ENCODE measurements around the gene CCL26. TPM values are rescaled to one million over a fixed set of nuclear protein-coding genes. Genes with fewer than 3 reads are reported as not detected.

Gene CCL26
- total RNA-seq, 4 donors from 2014 or later = 3.8 to 6.3 TPM; not detected in 2

GRCh38 chr7:75757860-75758259 is 14.2 kb downstream of the CCL26 start:
- WGBS, 2 donors = 89% methylated on average over 7 of the region's 7 CpGs
- no peaks in the 10 kb centered on the region for H3K36me3 ChIP-seq
- DNase-seq (ENCODE audit: low spot score in 2 of 2) = no peak

GRCh38 chr7:75756991-75757676 is 14.9 kb downstream of the CCL26 start:
- WGBS, 2 donors = 71 to 77% methylated on average over 6 of the region's 6 CpGs
- DNase-seq (ENCODE audit: low spot score in 2 of 2) = no peak
- no peaks in the 10 kb centered on the region for H3K27me3 ChIP-seq
- no peak for TF ChIP-seq POLR2A (IDR thresholded peaks at IDR 0.05)
- no peak for TF ChIP-seq EP300 (IDR thresholded peaks at IDR 0.05)
- no peak for TF ChIP-seq CTCF (IDR thresholded peaks at IDR 0.05)
- H3K27ac ChIP-seq = no peak overlapping the region
- H3K9me3 ChIP-seq = no peaks in the 10 kb centered on the region
- H3K4me1 ChIP-seq = peaks cover 0 to 5% (median 0%) of the 10 kb centered on the region in 4 donors
- H3K4me3 ChIP-seq = no peak overlapping the region
- no peaks in the 10 kb centered on the region for H3K36me3 ChIP-seq

More at GRCh38 chr7:75757860-75758259, 14.2 kb downstream of the CCL26 start:
- no peaks in the 10 kb centered on the region for H3K9me3 ChIP-seq
- H3K27ac ChIP-seq = no peak overlapping the region
- TF ChIP-seq CTCF (IDR thresholded peaks at IDR 0.05) = no peak
- no peaks in the 10 kb centered on the region for H3K27me3 ChIP-seq
- H3K4me3 ChIP-seq = no peak overlapping the region
- peaks cover 0 to 10% (median 0%) of the 10 kb centered on the region in 4 donors for H3K4me1 ChIP-seq

- Histone ChIP-seq H3K36me3 (no peaks in the 10 kb centered on the region), H3K9me3 (no peaks in the 10 kb centered on the region), H3K4me3 (no peak overlapping the region), H3K27me3 (no peaks in the 10 kb centered on the region), H3K27ac (no peak overlapping the region), H3K4me1 (peaks cover 0 to 5% (median 0%) of the 10 kb centered on the region in 4 donors)
- no peak for DNase-seq (ENCODE audit: low spot score in 2 of 2)
- WGBS, 2 donors = 62 to 67% methylated on average over 10 of the region's 10 CpGs
- TF ChIP-seq EP300 (IDR thresholded peaks at IDR 0.05) = no peak
Measured at GRCh38 chr7:75756206-75756990, 15.6 kb downstream of the CCL26 start.

- Histone ChIP-seq H3K4me1 (peaks cover 0 to 16% (median 0%) of the 10 kb centered on the region in 4 donors), H3K36me3 (no peaks in the 10 kb centered on the region), H3K4me3 (no peak overlapping the region), H3K9me3 (no peaks in the 10 kb centered on the region), H3K27ac (no peak overlapping the region), H3K27me3 (no peaks in the 10 kb centered on the region)
- DNase-seq (ENCODE audit: low spot score in 2 of 2) = no peak
- WGBS, 2 donors = 35 to 38% methylated on average over 4 of the region's 4 CpGs
- TF ChIP-seq CTCF (IDR thresholded peaks at IDR 0.05) = no peak
- TF ChIP-seq POLR2A (IDR thresholded peaks at IDR 0.05) = no peak
- no peak for TF ChIP-seq EP300 (IDR thresholded peaks at IDR 0.05)
Measured at GRCh38 chr7:75743455-75743859, 28.6 kb downstream of the CCL26 start.

GRCh38 chr7:75740846-75741497 is 31.0 kb downstream of the CCL26 start:
- Histone ChIP-seq H3K4me1 (peaks cover 0 to 39% (median 4%) of the 10 kb centered on the region in 4 donors), H3K9me3 (no peaks in the 10 kb centered on the region), H3K27ac (peak overlapping the region in 2 of 4 donors; percentile 37 to 41), H3K4me3 (no peak overlapping the region), H3K27me3 (no peaks in the 10 kb centered on the region), H3K36me3 (no peaks in the 10 kb centered on the region)
- WGBS, 2 donors = 57 to 63% methylated on average over 13 of the region's 13 CpGs
- TF ChIP-seq POLR2A (IDR thresholded peaks at IDR 0.05) = no peak
- peak in 1 of 2 donors; percentile 61 for TF ChIP-seq EP300 (IDR thresholded peaks at IDR 0.05)
- no peak for TF ChIP-seq CTCF (IDR thresholded peaks at IDR 0.05)
- DNase-seq (ENCODE audit: low spot score in 2 of 2) = peak in 1 of 2 donors; percentile 63
